GM10266 (cell line): ENCODE measurements around the gene STIM1.

Experiments
- DNase-seq: peaks from one replicate; pipeline ENCODE4 v3.0.0; 2012; ENCODE audit errors: extremely low spot score
- TF ChIP-seq, protein P1 (sequence below): IDR thresholded peaks from 2 replicates; pipeline ENCODE4 v1.5.1; 2012; ENCODE audit warnings: mild to moderate bottlenecking, low read depth; ENCODE audit not compliant: control insufficient read depth, insufficient read depth; ENCODE audit errors: missing control alignments

STIM1 gene

GRCh38 chr11:3942956-3943497 lies 87.6 kb downstream of the STIM1 start:
- DNase-seq, result no peak
- TF ChIP-seq, protein P1, sequence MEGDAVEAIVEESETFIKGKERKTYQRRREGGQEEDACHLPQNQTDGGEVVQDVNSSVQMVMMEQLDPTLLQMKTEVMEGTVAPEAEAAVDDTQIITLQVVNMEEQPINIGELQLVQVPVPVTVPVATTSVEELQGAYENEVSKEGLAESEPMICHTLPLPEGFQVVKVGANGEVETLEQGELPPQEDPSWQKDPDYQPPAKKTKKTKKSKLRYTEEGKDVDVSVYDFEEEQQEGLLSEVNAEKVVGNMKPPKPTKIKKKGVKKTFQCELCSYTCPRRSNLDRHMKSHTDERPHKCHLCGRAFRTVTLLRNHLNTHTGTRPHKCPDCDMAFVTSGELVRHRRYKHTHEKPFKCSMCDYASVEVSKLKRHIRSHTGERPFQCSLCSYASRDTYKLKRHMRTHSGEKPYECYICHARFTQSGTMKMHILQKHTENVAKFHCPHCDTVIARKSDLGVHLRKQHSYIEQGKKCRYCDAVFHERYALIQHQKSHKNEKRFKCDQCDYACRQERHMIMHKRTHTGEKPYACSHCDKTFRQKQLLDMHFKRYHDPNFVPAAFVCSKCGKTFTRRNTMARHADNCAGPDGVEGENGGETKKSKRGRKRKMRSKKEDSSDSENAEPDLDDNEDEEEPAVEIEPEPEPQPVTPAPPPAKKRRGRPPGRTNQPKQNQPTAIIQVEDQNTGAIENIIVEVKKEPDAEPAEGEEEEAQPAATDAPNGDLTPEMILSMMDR, result no peak

DNA sequence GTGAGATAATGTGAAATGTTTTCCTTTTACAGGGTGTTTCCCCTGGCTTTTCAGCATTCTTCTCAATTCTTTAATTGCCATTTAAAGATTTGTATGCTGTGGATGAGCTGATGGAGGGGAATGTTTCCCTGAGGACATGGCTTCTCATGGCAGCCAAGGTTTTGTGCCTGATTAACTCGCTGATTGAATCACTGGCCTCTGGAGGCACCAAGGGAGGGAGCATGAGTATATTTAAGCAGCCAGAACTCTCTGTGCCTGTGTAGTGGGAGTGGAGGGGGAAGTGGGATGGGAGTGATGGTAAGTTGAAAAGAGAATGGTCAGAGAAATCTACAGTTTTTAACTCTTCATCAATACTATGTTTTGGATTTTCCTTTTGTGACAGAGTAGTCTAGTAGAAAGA lies 88.7 kb downstream of the STIM1 start:
- TF ChIP-seq, protein P1, result no peak
- no peak for DNase-seq

- DNase-seq, result no peak
- TF ChIP-seq, protein P1, result no peak
These were observed 91.1 kb downstream of the STIM1 start for GRCh38 chr11:3946455-3947017.

DNA sequence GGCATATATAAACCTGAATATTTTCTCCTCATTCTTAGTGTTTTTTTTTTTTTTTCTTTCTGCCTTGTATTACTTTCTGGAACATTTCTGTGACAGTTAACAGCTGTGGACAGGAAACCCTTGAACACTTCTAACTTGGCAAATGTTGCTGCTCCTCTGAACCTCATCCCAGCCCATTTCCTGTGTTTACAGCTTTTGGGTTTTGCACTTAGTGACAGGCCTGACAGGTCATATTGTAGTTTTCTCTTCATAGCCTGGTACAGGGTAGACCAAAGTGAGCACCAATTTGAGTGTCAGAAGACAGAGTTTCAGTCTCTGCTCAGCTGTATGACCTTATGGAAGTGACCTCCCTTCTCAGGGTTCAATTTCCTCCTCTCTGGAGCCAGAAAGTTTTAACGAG lies 91.6 kb downstream of the STIM1 start:
- TF ChIP-seq, protein P1, result no peak
- peak; percentile 24 for DNase-seq

- no peak for DNase-seq
- TF ChIP-seq, protein P1, result no peak
These were observed 93.7 kb downstream of the STIM1 start for GRCh38 chr11:3949125-3949524.

GRCh38 chr11:3950996-3951660 lies 95.7 kb downstream of the STIM1 start:
- TF ChIP-seq, protein P1, result no peak
- DNase-seq, result no peak

DNA sequence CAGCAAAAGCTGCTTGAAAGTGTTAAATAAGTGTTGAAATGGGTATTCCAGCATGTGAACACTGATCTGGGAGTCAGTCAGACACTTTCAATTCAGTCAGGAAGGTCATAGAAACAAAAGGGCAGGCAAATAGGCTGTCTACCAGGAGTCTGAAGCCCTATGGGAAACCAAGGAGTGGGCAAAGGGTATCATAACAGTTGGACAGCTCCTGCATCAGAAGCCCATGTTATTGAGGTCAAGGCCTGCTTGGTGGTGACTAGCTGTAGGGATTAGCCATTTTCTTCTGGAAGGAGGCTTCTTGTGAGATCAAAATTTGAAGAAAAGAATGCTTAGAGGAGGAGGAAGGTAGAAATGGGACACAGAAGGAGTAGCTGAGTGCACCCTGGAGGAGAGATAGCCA lies 97.3 kb downstream of the STIM1 start:
- TF ChIP-seq, protein P1, result no peak
- DNase-seq, result no peak
